GM13977 (cell line): ENCODE measurements around the gene THNSL1.
"Not testable (repeated sequence)": the region's sequence is repeated elsewhere in the genome, so short reads cannot be mapped to it uniquely, and the experiment has no call there.

Experiments used
- DNase-seq: peaks from one replicate; pipeline ENCODE4 v3.0.0; 2012; ENCODE audit warnings: low spot score
- CTCF ChIP-seq: IDR thresholded peaks from 2 replicates; pipeline ENCODE4 v1.5.1; 2012; ENCODE audit warnings: mild to moderate bottlenecking, control low read depth; ENCODE audit not compliant: insufficient read depth; ENCODE audit errors: extremely low read depth, missing control alignments
- in situ Hi-C: fragments of 300-500 bp; cut with MboI; formaldehyde crosslinking; loops from one replicate; pipeline ENCODE4 v1.12.0; 2022; ENCODE audit warnings: low sequenced_read_pairs, low pct_unique_long_range_greater_than_20kb, mixed read lengths, inconsistent platforms; ENCODE audit not compliant: unreplicated experiment

THNSL1 gene

GRCh38 chr10:24995072-24995471, 21.3 kb upstream of the THNSL1 start:
- in situ Hi-C loops, result no loop called here
- no peak for DNase-seq
- TF ChIP-seq CTCF, result no peak

GRCh38 chr10:24998044-24998443, 18.4 kb upstream of the THNSL1 start:
- in situ Hi-C loops, result no loop called here
- DNase-seq, result no peak
- TF ChIP-seq CTCF, result no peak

- in situ Hi-C loops, DNase-seq: not testable (repeated sequence)
These were observed 4.8 kb upstream of the THNSL1 start for GRCh38 chr10:25011591-25011990.

GRCh38 chr10:25014579-25014978, 1.8 kb upstream of the THNSL1 start:
- in situ Hi-C loops, result no loop called here
- no peak for TF ChIP-seq CTCF
- DNase-seq, result no peak

GRCh38 chr10:25015828-25016375, 510 bp upstream of the THNSL1 start, which contains the start of gene ENKUR:
TSS of gene ENKUR (minus strand) at chr10:25016158. CDS start at chr10:25015936, 222 bp downstream.
- no peak for TF ChIP-seq CTCF
- peak; percentile 81 for DNase-seq
- in situ Hi-C loops, result no loop called here

GRCh38 chr10:25017154-25017590, 760 bp downstream of the THNSL1 start:
- in situ Hi-C loops, result no loop called here
- no peak for TF ChIP-seq CTCF
- DNase-seq, result peak; percentile 40

- in situ Hi-C loops, result no loop called here
- no peak for TF ChIP-seq CTCF
These were observed 1.2 kb downstream of the THNSL1 start for GRCh38 chr10:25017661-25018060.

More at GRCh38 chr10:25017661-25018060, 1.2 kb downstream of the THNSL1 start:
- DNase-seq, result no peak
